ENCODE results near the gene CENPB.
A peak's percentile ranks its signal among the peaks of the same experiment; 100 is the strongest.
"Not testable (repeated sequence)": the region's sequence is repeated elsewhere in the genome, so short reads cannot be mapped to it uniquely, and the experiment has no call there.

CENPB gene

GRCh38 chr20:3796477-3797225, 10.1 kb upstream of the CENPB start:
- DNase-seq (ENCODE audit: low read depth), result no peak
- TF ChIP-seq CTCF (conservative IDR thresholded peaks at IDR 0.05; ENCODE audit: low read depth, low read length), result no peak
- H3K4me3 ChIP-seq (ENCODE audit: low read depth, low read length), result peak overlapping the region; percentile 80

DNA sequence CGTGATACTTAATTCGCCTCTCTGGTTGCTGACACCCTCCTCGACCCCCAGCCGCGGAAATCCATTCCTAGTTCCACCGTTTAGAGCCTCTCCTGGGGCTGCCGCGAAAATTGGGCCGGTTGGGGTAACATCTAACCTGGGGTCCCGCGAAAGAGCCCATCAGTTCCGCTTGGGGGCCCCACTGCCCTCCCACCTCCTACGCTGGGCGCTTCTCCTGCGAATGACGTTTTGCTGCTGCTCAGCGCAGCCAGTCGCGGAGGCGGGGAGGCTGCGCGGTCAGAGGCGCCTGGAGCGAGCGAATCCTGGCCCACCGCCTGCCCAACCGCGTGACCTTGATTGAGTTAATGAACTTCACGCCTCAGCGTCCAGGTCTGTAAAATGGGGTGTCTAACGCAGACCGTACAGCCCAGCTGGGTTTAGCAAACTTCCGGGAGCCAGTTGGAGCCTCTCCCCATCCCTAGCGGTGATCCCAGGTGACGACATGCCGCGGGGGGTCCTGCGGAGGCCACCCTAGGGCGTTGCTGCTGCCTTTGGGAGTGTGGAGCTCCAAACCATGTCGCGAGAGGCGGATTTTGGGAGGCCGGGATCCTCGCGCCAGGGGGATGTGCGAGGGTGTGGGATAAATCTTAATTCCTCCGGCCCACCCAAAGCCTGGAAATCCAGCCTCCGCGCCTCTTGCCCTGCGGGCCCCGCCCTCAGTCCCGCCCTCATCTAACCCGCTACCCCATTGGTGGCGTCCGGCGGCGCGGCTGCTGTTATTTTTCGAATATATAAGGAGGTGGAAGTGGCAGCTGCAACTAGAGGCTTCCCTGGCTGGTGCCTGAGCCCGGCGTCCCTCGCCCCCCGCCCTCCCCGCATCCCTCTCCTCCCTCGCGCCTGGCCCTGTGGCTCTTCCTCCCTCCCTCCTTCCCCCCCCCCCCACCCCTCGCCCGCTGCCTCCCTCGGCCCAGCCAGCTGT, 9.2 kb upstream of the CENPB start, which contains the start of gene CDC25B:
Gene CDC25B (plus strand): TSS at position 800 of the 958 bp plus-strand sequence. CDS start 222 bp downstream, outside the sequence.
- peak; percentile 90 for DNase-seq (ENCODE audit: low read depth)
- TF ChIP-seq CTCF (conservative IDR thresholded peaks at IDR 0.05; ENCODE audit: low read depth, low read length), result peak; percentile 53
- peak within 1 kb of the TSS; percentile 80 for H3K4me3 ChIP-seq (ENCODE audit: low read depth, low read length)

DNA sequence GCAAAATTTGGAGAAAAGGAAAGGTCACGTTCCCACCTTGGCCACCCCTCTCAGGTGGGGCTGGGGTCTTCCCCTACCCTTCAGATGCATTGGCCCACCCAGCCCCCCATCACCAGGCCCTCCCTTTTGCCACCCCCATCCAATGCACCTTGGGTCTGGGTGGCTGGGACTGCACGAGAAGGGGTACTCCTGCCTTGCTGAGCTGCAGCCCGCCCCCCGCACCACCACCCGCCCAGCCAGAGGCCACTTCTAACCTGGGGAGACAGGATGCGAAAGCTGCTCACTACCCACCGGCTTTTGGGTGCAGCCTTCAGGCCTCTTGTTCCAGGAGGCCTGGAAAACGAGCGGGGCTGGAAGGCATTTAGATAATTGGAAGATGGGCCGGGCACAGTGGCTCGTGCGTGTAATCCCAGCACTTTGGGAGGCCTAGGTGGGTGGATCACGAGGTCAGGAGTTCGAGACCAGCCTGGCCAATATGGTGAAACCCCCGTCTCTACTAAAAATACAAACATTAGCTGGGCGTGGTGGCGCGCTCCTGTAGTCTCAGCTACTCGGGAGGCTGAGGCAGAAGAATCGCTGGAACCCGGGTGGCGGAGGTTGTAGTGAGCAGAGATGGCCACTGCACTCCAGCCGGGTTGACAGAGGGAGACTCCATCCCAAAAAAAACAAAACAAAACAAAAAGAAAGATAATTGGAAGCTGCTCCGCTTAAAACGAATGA, 8.3 kb upstream of the CENPB start:
- no peak for TF ChIP-seq CTCF (conservative IDR thresholded peaks at IDR 0.05; ENCODE audit: low read depth, low read length)
- H3K4me3 ChIP-seq (ENCODE audit: low read depth, low read length), result peak overlapping the region; percentile 80
- no peak for DNase-seq (ENCODE audit: low read depth)

GRCh38 chr20:3794168-3794567, 7.6 kb upstream of the CENPB start:
- not testable (repeated sequence) for H3K4me3 ChIP-seq (ENCODE audit: low read depth, low read length); DNase-seq (ENCODE audit: low read depth)

GRCh38 chr20:3789201-3789600, 2.7 kb upstream of the CENPB start:
- H3K4me3 ChIP-seq (ENCODE audit: low read depth, low read length); DNase-seq (ENCODE audit: low read depth): not testable (repeated sequence)

DNA sequence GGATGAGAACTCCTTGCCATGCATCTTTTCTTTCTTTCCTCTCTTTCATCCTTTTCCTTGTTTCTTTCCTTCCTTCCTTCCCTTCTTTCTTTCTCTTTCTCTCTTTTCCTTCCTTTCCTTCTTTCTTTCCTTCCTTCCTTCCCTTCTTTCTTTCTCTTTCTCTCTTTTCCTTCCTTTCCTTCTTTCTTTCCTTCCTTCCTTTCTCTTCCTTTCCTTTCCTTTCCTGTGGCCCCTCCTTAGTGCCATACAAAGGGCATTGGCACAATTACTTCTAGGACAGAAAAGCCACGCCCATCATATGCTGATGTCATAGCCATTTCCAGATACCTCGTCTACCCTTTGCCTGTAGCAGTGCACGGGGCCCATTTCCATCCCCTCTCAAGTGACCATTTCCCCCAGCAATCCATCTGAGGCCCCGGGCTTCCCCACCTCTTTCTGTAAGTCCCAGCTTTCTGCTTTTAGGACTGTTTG, 2.2 kb upstream of the CENPB start:
- no peak for DNase-seq (ENCODE audit: low read depth)
- H3K4me3 ChIP-seq (ENCODE audit: low read depth, low read length), result no peak overlapping the region
- no peak for TF ChIP-seq CTCF (conservative IDR thresholded peaks at IDR 0.05; ENCODE audit: low read depth, low read length)

DNA sequence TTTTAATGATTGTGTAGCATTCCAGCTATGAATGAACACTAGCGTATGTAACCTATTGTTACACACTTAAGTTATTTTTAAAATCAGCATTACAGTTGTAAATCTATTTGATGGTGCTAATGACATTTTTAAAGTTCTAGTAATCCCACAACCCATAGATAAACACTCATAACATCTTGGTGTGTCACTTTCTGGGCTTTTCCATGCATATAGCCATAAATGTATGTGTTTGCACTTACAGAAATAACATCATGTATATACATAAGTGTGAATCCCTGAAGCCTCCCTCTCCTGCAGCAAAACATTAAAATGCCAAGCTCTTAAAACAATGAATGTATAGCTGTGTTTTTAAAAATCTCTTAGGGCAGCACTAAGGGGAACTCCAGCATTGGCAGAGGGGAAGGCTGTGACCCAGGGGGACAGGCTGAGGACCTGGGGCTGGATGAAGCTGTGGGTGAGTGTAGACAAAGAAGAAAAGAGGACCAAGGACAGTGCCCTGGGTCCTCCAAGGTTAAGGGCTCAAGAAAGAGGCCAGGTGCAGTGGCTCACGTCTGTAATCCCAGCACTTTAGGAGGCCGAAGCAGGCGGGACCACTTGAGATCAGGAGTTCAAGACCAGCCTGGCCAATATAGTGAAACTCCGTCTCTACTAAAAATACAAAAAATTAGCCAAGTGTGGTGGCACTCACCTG, 929 bp upstream of the CENPB start:
- TF ChIP-seq CTCF (conservative IDR thresholded peaks at IDR 0.05; ENCODE audit: low read depth, low read length), result no peak
- peak overlapping the region; percentile 71 for H3K4me3 ChIP-seq (ENCODE audit: low read depth, low read length)

More for the DNA sequence above, 929 bp upstream of the CENPB start:
- DNase-seq (ENCODE audit: low read depth), result no peak

All from choroid plexus epithelial cell (primary cell).